GF-D8 (cell line): ENCODE measurements around the gene TBCEL.
"Not testable (repeated sequence)": the region's sequence is repeated elsewhere in the genome, so short reads cannot be mapped to it uniquely, and the experiment has no call there.

Experiments
- DNase-seq: peaks from one replicate; lab custom pipeline; 2025; lab: John Stamatoyannopoulos, UW

Gene TBCEL

GRCh38 chr11:121029153-121029552 lies 5.3 kb downstream of the TBCEL start:
- DNase-seq: no peak

- DNase-seq: no peak
Measured at GRCh38 chr11:121029813-121030445, 6.0 kb downstream of the TBCEL start.

- DNase-seq: no peak
Measured at GRCh38 chr11:121031167-121031566, 7.3 kb downstream of the TBCEL start.

- DNase-seq: not testable (repeated sequence)
Measured at GRCh38 chr11:121031648-121032047, 7.7 kb downstream of the TBCEL start.

- DNase-seq: peak; percentile 39
Measured at GRCh38 chr11:121032546-121032945, 8.6 kb downstream of the TBCEL start.

GRCh38 chr11:121033635-121034034 lies 9.7 kb downstream of the TBCEL start:
- DNase-seq: no peak

GRCh38 chr11:121035169-121035755 lies 11.4 kb downstream of the TBCEL start:
- no peak for DNase-seq

GRCh38 chr11:121035780-121036179 lies 11.9 kb downstream of the TBCEL start:
- DNase-seq: no peak

GRCh38 chr11:121037016-121037415 lies 13.1 kb downstream of the TBCEL start:
- no peak for DNase-seq

- DNase-seq: no peak
Measured at GRCh38 chr11:121038648-121039409, 14.9 kb downstream of the TBCEL start.

GRCh38 chr11:121039971-121040613 lies 16.2 kb downstream of the TBCEL start:
- DNase-seq: no peak

- DNase-seq: no peak
Measured at GRCh38 chr11:121040614-121041002, 16.7 kb downstream of the TBCEL start.

GRCh38 chr11:121041072-121041471 lies 17.2 kb downstream of the TBCEL start:
- no peak for DNase-seq

- no peak for DNase-seq
Measured at GRCh38 chr11:121042296-121042695, 18.4 kb downstream of the TBCEL start.

GRCh38 chr11:121047926-121048325 lies 24.0 kb downstream of the TBCEL start:
- no peak for DNase-seq

GRCh38 chr11:121048464-121049233 lies 24.7 kb downstream of the TBCEL start:
- no peak for DNase-seq

- no peak for DNase-seq
Measured at GRCh38 chr11:121053244-121053643, 29.3 kb downstream of the TBCEL start.

- DNase-seq: no peak
Measured at GRCh38 chr11:121054266-121054665, 30.4 kb downstream of the TBCEL start.

GRCh38 chr11:121055076-121055475 lies 31.2 kb downstream of the TBCEL start:
- no peak for DNase-seq

- no peak for DNase-seq
Measured at GRCh38 chr11:121057922-121058321, 34.0 kb downstream of the TBCEL start.

- no peak for DNase-seq
Measured at GRCh38 chr11:121058941-121059340, 35.0 kb downstream of the TBCEL start.

GRCh38 chr11:121059605-121060004 lies 35.7 kb downstream of the TBCEL start:
- DNase-seq: no peak
